Thyroid gland (tissue), 4 donors: Measurements from ENCODE around the gene TBRG1.

Experiments used
- CTCF ChIP-seq, 6 experiments: fragments of 200-600 bp in 3 of 6; fragments of 450-650 bp in 3 of 6; sonication (generic) in 3 of 6; IDR thresholded peaks; one replicate each; pipeline ENCODE4 v1.5.1; 2016 to 2019; ENCODE audit warnings: antibody characterized with exemption in 6 of 6, mild to moderate bottlenecking in 2 of 6, inconsistent platforms in 1 of 6, moderate library complexity in 1 of 6
- POLR2A ChIP-seq, 2 donors: fragments of 450-650 bp; IDR thresholded peaks; one replicate each; pipeline ENCODE4 v1.6.1; 2017; ENCODE audit warnings: antibody characterized with exemption in 2 of 2, mild to moderate bottlenecking in 2 of 2, moderate library complexity in 1 of 2

DNA sequence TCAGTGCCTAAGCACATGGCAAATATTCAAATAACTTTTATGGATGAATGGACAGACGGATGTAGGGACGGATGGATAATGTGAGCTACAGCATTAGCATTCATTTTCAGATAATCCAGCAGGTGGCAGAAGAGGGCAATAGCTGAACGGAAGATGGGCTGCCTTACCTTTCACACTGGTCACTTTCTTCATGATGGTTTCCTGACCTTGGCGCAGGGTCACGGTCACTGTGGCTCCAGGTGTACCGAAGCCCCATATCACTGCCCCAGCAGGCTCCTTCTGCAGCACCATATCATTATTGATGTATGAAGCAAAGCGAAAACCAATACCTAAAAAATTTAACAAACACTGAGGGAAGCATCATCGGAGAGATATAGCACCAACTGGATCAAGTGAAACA is 46.5 kb downstream of the TBRG1 start:
- TF ChIP-seq CTCF (IDR thresholded peaks at IDR 0.05), result peak in 5 of 6 experiments; percentile 67 to 91 (median 80)
- TF ChIP-seq POLR2A (IDR thresholded peaks at IDR 0.05), result no peak
